ENCODE data around the gene ATP9B.

The ATP9B gene

DNA sequence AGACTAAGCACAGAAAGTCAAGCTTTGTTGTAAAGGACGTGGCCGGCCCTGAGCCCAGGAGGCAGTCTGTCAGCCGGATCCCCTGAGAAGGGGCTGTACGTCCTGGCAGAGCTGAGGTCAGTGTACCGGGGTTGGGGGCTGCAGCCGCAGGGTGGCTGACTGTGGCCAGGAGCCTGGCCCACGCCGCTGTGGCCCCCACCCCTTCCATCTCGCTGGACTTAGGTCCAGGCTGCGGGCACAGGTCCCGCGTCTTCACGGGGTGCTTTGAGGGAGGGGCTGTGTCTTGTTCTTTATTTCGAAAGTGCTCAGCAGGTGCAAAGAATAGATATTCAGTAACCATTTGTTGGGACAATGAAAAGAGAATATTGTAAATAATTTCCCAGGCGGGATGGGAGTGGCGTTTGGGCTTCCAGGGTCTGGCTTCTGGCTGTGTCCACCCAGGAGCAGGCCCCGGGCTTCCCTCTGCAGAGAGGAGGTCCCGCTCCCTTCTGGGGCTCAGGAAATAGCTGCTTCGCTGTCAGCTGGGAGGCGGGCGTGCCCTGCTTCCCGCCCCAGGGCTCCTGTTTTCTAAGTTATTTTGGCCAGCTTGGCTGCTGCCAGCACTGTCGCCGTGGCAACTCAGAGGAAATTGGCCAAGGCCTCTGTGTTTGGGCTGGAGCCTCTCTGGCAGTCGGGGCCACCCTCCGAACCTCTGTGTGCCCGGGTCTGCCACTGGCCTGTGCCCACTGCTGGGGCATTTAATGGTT, 334.0 kb downstream of the ATP9B start:
- TF ChIP-seq SPI1 (IDR thresholded peaks at IDR 0.05; ENCODE audit: low read depth, low read length) (no peak), POU2F2 (IDR thresholded peaks at IDR 0.05; ENCODE audit: low read depth, low read length) (no peak), POLR2A (IDR thresholded peaks at IDR 0.05; ENCODE audit: low read depth, low read length) (no peak), PAX5 (IDR thresholded peaks at IDR 0.05; ENCODE audit: insufficient read depth, low read length, severe bottlenecking) (no peak), TAF1 (IDR thresholded peaks at IDR 0.05; ENCODE audit: low read depth, low read length) (no peak), POLR2AphosphoS5 (IDR thresholded peaks at IDR 0.05; ENCODE audit: low read depth, low read length) (no peak)
- no peak for FAIRE-seq
- DNase-seq (ENCODE audit: insufficient read length, low spot score) = no peak

DNA sequence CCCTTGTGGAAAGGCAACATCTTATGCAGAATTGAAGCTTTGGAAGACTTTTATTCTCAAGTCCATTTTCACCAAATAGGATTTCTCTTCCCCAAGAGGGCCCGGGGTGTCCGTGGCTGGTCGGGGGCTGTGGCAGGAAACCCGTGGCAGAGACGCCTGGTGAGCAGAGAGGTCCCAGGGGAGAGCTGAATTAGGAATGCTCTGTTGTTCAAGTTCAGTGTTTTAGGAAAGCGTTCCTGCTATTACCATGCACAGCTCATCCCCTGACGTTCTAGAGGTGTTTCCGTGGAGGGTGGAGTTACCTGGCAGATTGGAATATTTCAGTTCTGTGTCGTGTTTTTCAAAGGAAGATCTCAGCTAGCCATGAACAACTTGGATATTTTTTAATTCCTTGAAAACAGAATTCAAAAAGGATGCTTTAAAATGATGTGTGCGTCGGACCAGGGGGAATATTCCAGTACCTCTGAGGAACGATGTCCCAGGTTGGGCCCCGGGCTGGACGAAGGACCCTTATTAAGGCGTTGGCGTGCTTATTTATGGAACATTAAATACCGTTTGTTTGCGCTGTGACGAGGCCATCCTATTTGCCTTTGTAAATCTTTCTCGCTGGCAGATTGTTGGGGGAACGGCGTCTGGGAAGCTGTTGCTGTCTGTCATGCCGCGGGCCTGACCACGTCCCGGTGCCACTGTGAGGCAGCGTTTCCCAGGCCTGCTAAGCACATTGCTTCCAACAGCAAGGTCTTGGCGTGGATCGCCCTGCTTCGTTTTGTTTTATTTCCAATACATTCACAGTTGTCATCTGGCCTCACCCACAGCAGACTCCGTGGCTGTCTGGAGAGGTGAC, 334.8 kb downstream of the ATP9B start:
- FAIRE-seq = peak; percentile 26
- no peak for TF ChIP-seq PAX5 (IDR thresholded peaks at IDR 0.05; ENCODE audit: insufficient read depth, low read length, severe bottlenecking)
- no peak for TF ChIP-seq POLR2A (IDR thresholded peaks at IDR 0.05; ENCODE audit: low read depth, low read length)
- no peak for TF ChIP-seq SPI1 (IDR thresholded peaks at IDR 0.05; ENCODE audit: low read depth, low read length)
- no peak for TF ChIP-seq POU2F2 (IDR thresholded peaks at IDR 0.05; ENCODE audit: low read depth, low read length)
- no peak for TF ChIP-seq POLR2AphosphoS5 (IDR thresholded peaks at IDR 0.05; ENCODE audit: low read depth, low read length)
- no peak for TF ChIP-seq TAF1 (IDR thresholded peaks at IDR 0.05; ENCODE audit: low read depth, low read length)
- DNase-seq (ENCODE audit: insufficient read length, low spot score) = no peak

DNA sequence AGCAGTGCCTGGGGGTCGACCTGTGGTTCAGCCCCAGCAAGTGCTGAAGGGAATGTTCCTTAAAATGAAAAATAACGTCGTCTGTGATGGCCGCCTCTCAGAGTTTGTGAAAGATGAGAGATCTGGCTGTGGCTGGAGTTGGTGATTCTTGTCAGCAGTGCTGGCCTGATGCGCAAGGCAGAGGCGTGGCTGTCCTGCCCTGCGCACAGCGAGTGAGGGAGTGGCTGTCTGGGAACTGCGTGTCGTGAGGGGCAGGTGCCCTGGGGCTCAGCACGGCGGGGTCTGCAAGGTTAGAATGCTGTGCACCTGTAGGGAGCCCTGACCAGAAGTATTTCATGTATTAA, 335.3 kb downstream of the ATP9B start:
- DNase-seq (ENCODE audit: insufficient read length, low spot score) (no peak), FAIRE-seq (no peak)
- TF ChIP-seq PAX5 (IDR thresholded peaks at IDR 0.05; ENCODE audit: insufficient read depth, low read length, severe bottlenecking) (no peak), SPI1 (IDR thresholded peaks at IDR 0.05; ENCODE audit: low read depth, low read length) (no peak), POLR2A (IDR thresholded peaks at IDR 0.05; ENCODE audit: low read depth, low read length) (no peak), POU2F2 (IDR thresholded peaks at IDR 0.05; ENCODE audit: low read depth, low read length) (no peak), POLR2AphosphoS5 (IDR thresholded peaks at IDR 0.05; ENCODE audit: low read depth, low read length) (no peak), TAF1 (IDR thresholded peaks at IDR 0.05; ENCODE audit: low read depth, low read length) (no peak)

DNA sequence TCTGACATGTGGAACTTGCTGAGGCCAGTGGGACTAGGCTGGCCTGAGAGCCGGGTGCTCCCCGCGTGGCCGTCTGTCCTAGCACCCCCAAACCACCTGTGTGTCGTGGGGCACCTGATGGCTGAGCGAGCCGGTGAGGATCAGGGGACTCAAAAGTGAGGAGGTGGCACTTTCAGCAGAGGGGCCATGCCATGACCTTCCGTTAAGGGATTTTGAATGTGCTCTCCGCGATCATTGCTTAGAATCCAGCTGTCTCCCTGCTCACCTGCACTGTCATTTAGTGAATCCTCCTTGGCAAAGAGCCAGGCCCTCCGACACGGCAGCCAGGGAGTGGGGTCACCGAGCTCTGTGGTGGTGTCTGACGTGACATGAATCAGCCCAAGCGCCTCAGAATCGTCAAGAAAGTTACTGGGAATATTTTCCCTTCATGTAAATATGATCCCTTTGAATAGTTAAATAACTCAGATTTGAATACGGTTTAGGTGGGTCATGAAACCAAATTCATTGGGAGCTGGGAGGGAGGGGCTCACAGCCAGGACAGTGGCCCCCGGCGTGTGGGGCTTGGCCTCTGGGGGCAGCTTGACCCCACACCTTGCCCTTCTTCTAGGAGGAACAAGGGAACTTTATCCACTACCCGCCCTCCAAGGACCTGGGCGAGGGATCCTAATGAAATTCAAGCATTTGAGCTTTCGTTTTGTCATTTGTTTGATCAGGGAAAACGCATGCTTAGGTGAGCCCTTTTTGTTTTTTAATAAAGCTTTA, 336.0 kb downstream of the ATP9B start:
- FAIRE-seq = no peak
- DNase-seq (ENCODE audit: insufficient read length, low spot score) = no peak
- TF ChIP-seq POLR2AphosphoS5 (IDR thresholded peaks at IDR 0.05; ENCODE audit: low read depth, low read length) (no peak), PAX5 (IDR thresholded peaks at IDR 0.05; ENCODE audit: insufficient read depth, low read length, severe bottlenecking) (no peak), TAF1 (IDR thresholded peaks at IDR 0.05; ENCODE audit: low read depth, low read length) (no peak), POLR2A (IDR thresholded peaks at IDR 0.05; ENCODE audit: low read depth, low read length) (no peak), SPI1 (IDR thresholded peaks at IDR 0.05; ENCODE audit: low read depth, low read length) (no peak), POU2F2 (IDR thresholded peaks at IDR 0.05; ENCODE audit: low read depth, low read length) (no peak)

DNA sequence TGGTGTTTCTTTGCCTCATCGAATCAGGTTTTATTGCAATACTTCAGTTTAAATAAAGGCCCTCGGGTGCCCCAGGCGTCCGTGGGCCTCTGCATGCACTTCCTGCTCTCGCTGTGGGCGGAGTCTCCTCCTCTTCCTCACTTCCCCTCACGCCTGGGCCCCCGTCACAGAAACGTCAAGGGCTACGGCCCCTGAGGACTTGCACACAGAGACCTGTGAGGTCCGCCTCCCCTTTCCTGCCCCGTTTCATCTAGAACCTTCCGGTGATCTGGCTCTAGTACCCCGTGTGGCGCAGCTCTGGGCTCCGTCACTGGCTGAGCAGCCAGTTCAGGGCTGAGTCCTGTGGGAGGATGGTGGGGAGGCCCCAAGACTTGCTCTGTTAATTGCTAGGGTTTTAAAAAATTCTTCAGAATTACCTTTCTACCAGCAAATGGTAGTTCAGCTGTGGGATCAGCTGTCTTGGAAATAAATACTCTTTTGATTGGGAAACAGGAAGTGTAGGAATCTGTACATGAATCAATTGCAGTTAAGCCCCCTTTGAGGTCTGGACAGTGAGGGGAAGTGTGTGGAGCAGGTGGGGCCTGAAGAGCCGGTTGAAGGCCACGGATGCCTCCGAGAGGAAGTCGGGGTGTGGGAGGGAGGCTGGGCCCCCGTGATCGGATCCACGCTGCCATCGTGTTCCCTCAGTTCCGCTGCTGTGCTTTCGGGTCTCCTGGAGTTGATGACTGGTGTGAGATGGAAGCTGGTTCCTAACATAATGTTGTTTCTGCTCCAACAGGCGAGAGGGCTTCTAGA, 336.8 kb downstream of the ATP9B start:
- TF ChIP-seq POU2F2 (IDR thresholded peaks at IDR 0.05; ENCODE audit: low read depth, low read length) (peak; percentile 82; the same call in 1 of the 2 replicates), POLR2AphosphoS5 (IDR thresholded peaks at IDR 0.05; ENCODE audit: low read depth, low read length) (peak; percentile 25; the same call in 1 of the 2 replicates), SPI1 (IDR thresholded peaks at IDR 0.05; ENCODE audit: low read depth, low read length) (peak; percentile 85), PAX5 (IDR thresholded peaks at IDR 0.05; ENCODE audit: insufficient read depth, low read length, severe bottlenecking) (no peak), POLR2A (IDR thresholded peaks at IDR 0.05; ENCODE audit: low read depth, low read length) (peak; percentile 46; the same call in 1 of the 2 replicates), TAF1 (IDR thresholded peaks at IDR 0.05; ENCODE audit: low read depth, low read length) (peak; percentile 66)
- FAIRE-seq = peak; percentile 88
- DNase-seq (ENCODE audit: insufficient read length, low spot score) = peak; percentile 93

DNA sequence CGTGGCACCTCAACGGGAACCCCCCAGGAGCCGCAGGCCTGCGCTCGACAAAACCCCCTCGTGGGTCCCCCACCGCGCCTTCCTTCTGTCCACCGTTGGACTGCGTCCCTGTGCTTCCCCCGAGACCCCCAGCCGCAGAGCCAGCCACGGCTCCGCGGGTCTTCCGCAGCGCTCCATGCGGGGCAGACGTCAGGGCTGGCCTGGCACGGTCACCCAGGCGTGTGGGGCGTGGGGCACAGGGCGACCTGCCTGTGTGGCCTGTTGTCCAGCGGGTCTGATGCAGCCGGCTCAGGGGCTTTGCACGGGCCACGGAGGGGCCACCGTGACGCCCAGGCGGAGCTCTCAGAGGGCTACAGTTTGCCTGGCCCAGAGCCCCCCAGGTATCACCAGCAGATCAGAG, 337.5 kb downstream of the ATP9B start:
- no peak for DNase-seq (ENCODE audit: insufficient read length, low spot score)
- no peak for TF ChIP-seq POU2F2 (IDR thresholded peaks at IDR 0.05; ENCODE audit: low read depth, low read length)
- FAIRE-seq = no peak

DNA sequence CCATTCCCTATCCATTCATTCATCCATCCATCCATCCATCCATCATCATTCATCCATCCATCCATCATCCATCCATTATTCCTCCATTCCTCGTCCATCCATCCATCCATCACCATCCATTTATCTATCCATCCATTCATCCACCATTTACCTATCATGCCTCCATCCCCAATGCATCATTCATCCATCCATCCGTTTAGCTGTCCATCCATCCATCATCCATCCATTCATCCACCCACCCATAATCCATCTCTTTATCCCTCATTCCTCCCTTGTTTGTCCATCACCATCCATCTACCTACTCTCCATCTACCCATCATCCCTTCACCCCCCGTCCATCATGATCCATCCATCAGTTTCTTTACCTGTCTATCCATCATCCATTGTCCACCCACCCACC, 340.1 kb downstream of the ATP9B start:
- FAIRE-seq (peak; percentile 58), DNase-seq (ENCODE audit: insufficient read length, low spot score) (no peak)
- TF ChIP-seq POLR2AphosphoS5 (IDR thresholded peaks at IDR 0.05; ENCODE audit: low read depth, low read length) (no peak), PAX5 (IDR thresholded peaks at IDR 0.05; ENCODE audit: insufficient read depth, low read length, severe bottlenecking) (no peak), SPI1 (IDR thresholded peaks at IDR 0.05; ENCODE audit: low read depth, low read length) (no peak)

DNA sequence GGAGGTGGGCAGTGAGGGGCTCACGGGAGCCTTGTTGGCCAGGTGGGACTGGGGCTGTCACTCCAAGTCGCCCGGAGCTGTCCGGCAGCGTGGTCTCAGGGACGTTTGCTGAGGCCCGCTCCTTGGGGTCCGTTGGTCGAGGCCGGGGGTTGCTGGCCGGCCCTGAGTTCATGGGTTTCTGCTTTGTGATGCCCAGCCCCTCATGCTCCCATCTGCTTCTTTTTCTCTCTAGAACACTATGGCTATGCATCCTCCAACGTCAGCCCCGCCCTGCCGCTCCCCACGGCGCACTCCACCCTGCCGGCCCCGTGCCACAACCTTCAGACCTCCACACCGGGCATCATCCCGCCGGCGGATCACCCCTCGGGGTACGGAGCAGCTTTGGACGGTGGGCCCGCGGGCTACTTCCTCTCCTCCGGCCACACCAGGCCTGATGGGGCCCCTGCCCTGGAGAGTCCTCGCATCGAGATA, 341.0 kb downstream of the ATP9B start:
- FAIRE-seq (no peak), DNase-seq (ENCODE audit: insufficient read length, low spot score) (no peak)
- TF ChIP-seq SPI1 (IDR thresholded peaks at IDR 0.05; ENCODE audit: low read depth, low read length) (no peak), POLR2A (IDR thresholded peaks at IDR 0.05; ENCODE audit: low read depth, low read length) (no peak), TAF1 (IDR thresholded peaks at IDR 0.05; ENCODE audit: low read depth, low read length) (no peak), POU2F2 (IDR thresholded peaks at IDR 0.05; ENCODE audit: low read depth, low read length) (no peak), POLR2AphosphoS5 (IDR thresholded peaks at IDR 0.05; ENCODE audit: low read depth, low read length) (no peak), PAX5 (IDR thresholded peaks at IDR 0.05; ENCODE audit: insufficient read depth, low read length, severe bottlenecking) (no peak)

All from GM12891 (cell line).